Activated CD4-positive, alpha-beta T cell treated with anti-CD3 and anti-CD28 coated beads, Interleukin-2, Interleukin-6, amounts not matched to agents 100 ng/mL and 50 ng/mL, durations not matched to agents 16 hours and 8 hours (primary cell): ENCODE measurements around the gene COPG2.
A peak's percentile ranks its signal among the peaks of the same experiment; 100 is the strongest.

ENCODE experiments used
- DNase-seq: peaks from one replicate; pipeline ENCODE4 v3.0.0-alpha.2; 2020

Gene COPG2

DNA sequence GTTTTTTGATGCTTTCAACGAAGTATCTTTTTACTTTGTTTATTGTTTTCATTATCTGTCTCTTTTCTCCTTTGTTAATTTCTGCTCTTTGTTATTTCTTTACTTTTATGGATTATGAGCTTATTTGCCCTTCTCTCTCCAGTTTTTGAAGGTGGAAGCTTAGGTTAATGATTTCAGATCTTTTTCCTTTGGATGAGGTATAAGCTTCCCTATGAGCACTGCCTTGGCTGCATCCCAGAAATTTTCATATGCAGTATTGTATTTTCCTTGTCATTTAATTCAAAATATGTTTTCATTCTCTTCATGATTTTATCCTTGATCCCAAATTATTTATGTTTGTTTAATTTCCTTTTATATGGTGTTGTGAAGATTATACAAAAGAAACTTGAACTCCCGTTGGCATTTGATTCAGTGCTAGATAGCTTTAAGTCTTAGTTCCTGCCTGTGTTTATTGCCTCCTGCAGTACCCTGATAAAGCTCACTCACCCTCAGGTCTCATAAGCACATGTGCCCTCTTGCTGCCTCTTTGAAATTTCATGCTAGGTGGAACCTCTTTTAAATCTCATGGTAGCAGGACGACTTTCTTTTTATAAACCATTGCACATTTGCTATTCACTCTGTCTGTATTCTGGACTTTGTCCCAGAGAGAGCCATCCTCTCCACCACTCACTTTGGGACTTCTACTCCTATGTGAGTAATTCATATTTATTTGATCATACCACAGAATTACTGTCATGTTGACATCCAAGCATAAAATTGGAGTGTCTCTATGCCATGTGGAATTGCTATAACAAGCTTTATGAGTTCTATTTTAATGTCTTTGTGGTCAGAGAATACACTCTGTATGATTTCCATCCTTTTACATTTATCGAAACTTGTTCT lies 204.8 kb downstream of the COPG2 start:
- DNase-seq: no peak

DNA sequence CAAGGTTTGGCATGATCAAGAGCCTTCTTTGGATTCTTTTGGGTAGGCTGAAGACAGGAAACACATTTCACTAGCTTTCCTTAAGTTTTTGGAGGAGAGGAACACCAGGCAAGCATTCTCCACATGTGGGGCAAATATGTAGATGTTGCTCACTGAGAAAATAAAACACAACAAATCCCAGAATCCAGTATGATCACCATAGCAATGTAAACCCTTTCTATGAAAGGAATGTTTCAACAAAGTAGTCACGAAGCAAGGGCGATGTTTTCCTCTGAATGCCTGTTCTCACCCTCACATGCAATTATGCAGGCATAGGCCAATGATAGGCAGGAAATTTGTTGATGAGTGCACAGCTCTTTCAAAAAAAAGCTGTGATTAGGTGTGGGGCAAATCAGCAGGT lies 207.3 kb downstream of the COPG2 start:
- no peak for DNase-seq

DNA sequence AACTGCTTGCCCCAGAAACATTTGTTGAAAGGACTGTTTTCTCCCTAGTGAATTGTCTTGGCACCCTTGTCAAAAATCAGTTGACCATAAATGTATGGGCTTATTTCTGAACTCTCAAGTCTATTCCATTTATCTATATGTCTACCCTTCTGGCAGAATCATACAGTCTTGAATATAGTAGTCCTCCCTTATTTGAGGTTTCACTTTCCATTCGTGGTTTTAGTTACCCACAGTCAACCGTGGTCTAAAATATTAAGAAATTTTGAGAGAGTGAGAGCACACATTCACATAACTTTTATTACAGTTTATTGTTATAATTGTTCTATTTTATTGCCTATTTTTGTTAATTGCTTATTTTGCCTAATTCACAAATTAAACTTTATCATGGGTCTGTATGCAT lies 210.3 kb downstream of the COPG2 start:
- DNase-seq: peak; percentile 14
